ENCODE measurements around the gene FAM227B.

DNA sequence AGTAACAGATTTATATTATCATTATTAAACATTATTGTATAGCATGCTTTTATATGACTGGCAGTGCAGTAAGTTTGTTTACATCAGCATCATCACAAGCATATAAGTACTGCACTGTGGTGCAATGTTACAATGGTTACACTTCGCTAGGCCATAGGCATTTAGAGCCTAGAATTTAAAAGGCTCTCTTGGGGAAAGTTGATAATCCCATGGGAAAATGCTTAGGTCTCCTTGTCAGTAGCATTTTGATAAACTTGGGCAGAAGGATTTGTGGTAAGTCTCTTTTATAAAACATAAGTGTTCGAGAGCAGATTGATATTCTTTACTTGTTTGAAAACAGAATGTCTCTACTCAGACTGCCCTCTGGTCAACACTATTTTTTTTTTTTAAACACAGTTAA lies 7.8 kb upstream of the FAM227B start:
- no peak for TF ChIP-seq GATA3 (IDR thresholded peaks at IDR 0.05; ENCODE audit: low read depth, low read length)
- no peak for TF ChIP-seq GATA2 (IDR thresholded peaks at IDR 0.05; ENCODE audit: low read depth, low read length)

Data from SH-SY5Y (cell line).